Skeletal muscle tissue (tissue), 4 donors: Measurements from ENCODE around the gene ZNF41. TPM values are rescaled to one million over a fixed set of nuclear protein-coding genes. Genes with fewer than 3 reads are reported as not detected.
"Not testable (repeated sequence)": the region's sequence is repeated elsewhere in the genome, so short reads cannot be mapped to it uniquely, and the experiment has no call there.

Experiments
- H3K27ac ChIP-seq: one replicate; pipeline ENCODE4 v1.7.0; 2013; ENCODE audit warnings: mild to moderate bottlenecking, low read depth, low read length, inconsistent platforms
- H3K27me3 ChIP-seq, 3 donors: one replicate each; pipeline ENCODE4 v1.7.0; 2013; ENCODE audit warnings: low read length in 3 of 3; ENCODE audit not compliant: control insufficient read depth in 3 of 3, insufficient read depth in 3 of 3
- H3K36me3 ChIP-seq, 3 donors: one replicate each; pipeline ENCODE4 v1.7.0; 2013; ENCODE audit warnings: low read length in 3 of 3; ENCODE audit not compliant: control insufficient read depth in 3 of 3, insufficient read depth in 3 of 3
- H3K4me1 ChIP-seq, 3 donors: one replicate each; pipeline ENCODE4 v1.7.0; 2013; ENCODE audit warnings: low read length in 3 of 3, mild to moderate bottlenecking in 3 of 3; ENCODE audit not compliant: control insufficient read depth in 3 of 3, insufficient read depth in 3 of 3
- H3K4me3 ChIP-seq, 3 donors: one replicate each; pipeline ENCODE4 v1.7.0; 2013; ENCODE audit warnings: low read length in 3 of 3
- H3K9ac ChIP-seq, 3 donors: one replicate each; pipeline ENCODE4 v1.7.0; 2013; ENCODE audit warnings: low read length in 3 of 3, mild to moderate bottlenecking in 3 of 3, moderate library complexity in 2 of 3, low read depth in 1 of 3
- H3K9me3 ChIP-seq, 3 donors: one replicate each; pipeline ENCODE4 v1.7.0; 2013; ENCODE audit warnings: low read length in 3 of 3; ENCODE audit not compliant: control insufficient read depth in 3 of 3
- total RNA-seq: library from RNA; depleted of rRNA; stranded (reverse); fragments of >200 nt; gene quantifications from one replicate; pipeline ENCODE4 v1.2.3, GENCODE V29; 2014
- donor health status: Osteomylitis.

ZNF41 gene
- total RNA-seq, 1 donor from 2014 or later, result 6.3 TPM

- H3K9ac ChIP-seq, H3K9me3 ChIP-seq, H3K27me3 ChIP-seq, H3K36me3 ChIP-seq, H3K4me3 ChIP-seq, H3K4me1 ChIP-seq, H3K27ac ChIP-seq: not testable (repeated sequence)
Measured at GRCh38 chrX:47512383-47512782, 29.4 kb upstream of the ZNF41 start.

DNA sequence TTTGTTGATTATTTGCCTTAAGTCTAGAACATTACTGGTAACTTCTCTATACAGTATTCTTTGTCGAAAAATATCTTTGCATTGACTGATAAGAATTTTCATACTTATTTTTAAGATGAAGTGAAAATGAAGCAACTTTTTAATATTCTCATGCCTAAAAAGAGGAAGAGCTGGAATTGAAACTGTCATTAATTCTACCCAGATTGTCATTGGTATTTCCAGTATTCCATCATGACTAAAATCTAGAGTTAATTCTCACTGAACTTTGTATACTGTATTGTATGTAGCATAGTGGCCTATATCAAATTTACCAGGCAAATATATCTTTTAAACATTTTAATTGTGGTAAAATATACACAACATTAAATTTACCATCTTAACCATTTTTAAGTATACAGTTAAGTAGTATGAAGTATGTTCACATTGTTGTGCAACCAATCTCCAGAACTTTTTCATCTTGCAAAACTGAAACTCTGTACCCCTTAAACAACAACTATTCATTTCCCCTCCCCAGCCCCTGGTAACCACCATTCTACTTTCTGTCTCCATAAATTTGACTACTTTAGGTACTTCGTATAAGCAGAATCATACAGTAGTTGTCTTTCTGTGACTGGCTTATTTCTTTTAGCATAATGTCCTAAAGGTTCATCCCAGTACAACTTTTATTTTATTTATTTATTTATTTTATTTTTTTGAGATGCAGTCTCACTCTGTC, 24.3 kb upstream of the ZNF41 start:
- Histone ChIP-seq H3K4me1 (peaks cover 0 to 5% (median 0%) of the 10 kb centered on the region in 3 donors), H3K27me3 (peaks cover 0 to 4% (median 0%) of the 10 kb centered on the region in 3 donors), H3K9ac (no peak overlapping the region), H3K4me3 (no peak overlapping the region), H3K36me3 (no peaks in the 10 kb centered on the region), H3K27ac (no peak overlapping the region), H3K9me3 (no peaks in the 10 kb centered on the region)

GRCh38 chrX:47503151-47503550, 20.1 kb upstream of the ZNF41 start:
- H3K27me3 ChIP-seq, result peaks cover 0 to 4% (median 0%) of the 10 kb centered on the region in 3 donors
- H3K36me3 ChIP-seq, result no peaks in the 10 kb centered on the region
- H3K9ac ChIP-seq, result no peak overlapping the region
- no peak overlapping the region for H3K27ac ChIP-seq
- H3K4me1 ChIP-seq, result peaks cover 0 to 16% (median 11%) of the 10 kb centered on the region in 3 donors
- H3K4me3 ChIP-seq, result no peak overlapping the region
- H3K9me3 ChIP-seq, result no peaks in the 10 kb centered on the region

- no peak overlapping the region for H3K4me3 ChIP-seq
- H3K36me3 ChIP-seq, result no peaks in the 10 kb centered on the region
- H3K27me3 ChIP-seq, result peaks cover 0 to 4% (median 0%) of the 10 kb centered on the region in 3 donors
- no peak overlapping the region for H3K9ac ChIP-seq
- no peak overlapping the region for H3K27ac ChIP-seq
- peaks cover 0 to 16% (median 11%) of the 10 kb centered on the region in 3 donors for H3K4me1 ChIP-seq
- no peaks in the 10 kb centered on the region for H3K9me3 ChIP-seq
Measured at GRCh38 chrX:47502316-47503125, 19.5 kb upstream of the ZNF41 start.

- Histone ChIP-seq H3K9me3 (no peaks in the 10 kb centered on the region), H3K27ac (peak overlapping the region; percentile 8), H3K9ac (peak overlapping the region in 2 of 3 donors; percentile 1 to 41), H3K4me1 (peaks cover 0 to 16% (median 11%) of the 10 kb centered on the region in 3 donors), H3K36me3 (no peaks in the 10 kb centered on the region), H3K27me3 (peaks cover 0 to 4% (median 0%) of the 10 kb centered on the region in 3 donors), H3K4me3 (peak overlapping the region in 1 of 3 donors; percentile 18)
Measured at GRCh38 chrX:47501226-47502074, 18.4 kb upstream of the ZNF41 start.

GRCh38 chrX:47500554-47500953, 17.5 kb upstream of the ZNF41 start:
- Histone ChIP-seq H3K27ac (peak overlapping the region; percentile 6), H3K9me3 (no peaks in the 10 kb centered on the region), H3K4me3 (no peak overlapping the region), H3K4me1 (peaks cover 0 to 16% (median 11%) of the 10 kb centered on the region in 3 donors), H3K36me3 (no peaks in the 10 kb centered on the region), H3K9ac (no peak overlapping the region), H3K27me3 (peaks cover 0 to 4% (median 0%) of the 10 kb centered on the region in 3 donors)

DNA sequence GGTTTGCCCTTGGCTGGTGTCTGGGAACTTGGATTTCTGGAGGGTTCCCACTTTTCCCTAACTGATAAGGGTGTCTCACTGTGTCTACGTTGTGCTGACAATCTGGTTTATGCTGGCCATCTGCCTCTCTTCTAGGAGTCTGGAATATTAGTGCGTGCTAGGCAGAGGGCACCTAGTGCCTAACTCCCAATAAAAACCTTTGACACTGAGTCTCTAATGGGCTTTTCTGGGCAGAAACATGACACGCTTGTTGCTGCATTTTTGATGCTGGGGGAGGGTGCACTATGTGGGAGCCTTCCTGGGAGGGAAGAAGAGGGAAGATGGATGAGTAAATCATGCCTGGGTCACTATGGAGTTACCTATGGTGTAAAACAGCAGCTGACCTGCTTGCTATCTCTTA, 16.3 kb upstream of the ZNF41 start:
- peaks cover 0 to 4% (median 0%) of the 10 kb centered on the region in 3 donors for H3K27me3 ChIP-seq
- H3K4me1 ChIP-seq, result peaks cover 0 to 16% (median 11%) of the 10 kb centered on the region in 3 donors
- H3K4me3 ChIP-seq, result no peak overlapping the region
- H3K27ac ChIP-seq, result no peak overlapping the region
- no peaks in the 10 kb centered on the region for H3K9me3 ChIP-seq
- no peak overlapping the region for H3K9ac ChIP-seq
- H3K36me3 ChIP-seq, result no peaks in the 10 kb centered on the region

GRCh38 chrX:47498411-47498810, 15.4 kb upstream of the ZNF41 start:
- Histone ChIP-seq H3K9me3 (no peaks in the 10 kb centered on the region), H3K27me3 (peaks cover 0 to 4% (median 0%) of the 10 kb centered on the region in 3 donors), H3K4me3 (no peak overlapping the region), H3K36me3 (no peaks in the 10 kb centered on the region), H3K9ac (no peak overlapping the region), H3K27ac (no peak overlapping the region), H3K4me1 (peaks cover 0 to 16% (median 11%) of the 10 kb centered on the region in 3 donors)

DNA sequence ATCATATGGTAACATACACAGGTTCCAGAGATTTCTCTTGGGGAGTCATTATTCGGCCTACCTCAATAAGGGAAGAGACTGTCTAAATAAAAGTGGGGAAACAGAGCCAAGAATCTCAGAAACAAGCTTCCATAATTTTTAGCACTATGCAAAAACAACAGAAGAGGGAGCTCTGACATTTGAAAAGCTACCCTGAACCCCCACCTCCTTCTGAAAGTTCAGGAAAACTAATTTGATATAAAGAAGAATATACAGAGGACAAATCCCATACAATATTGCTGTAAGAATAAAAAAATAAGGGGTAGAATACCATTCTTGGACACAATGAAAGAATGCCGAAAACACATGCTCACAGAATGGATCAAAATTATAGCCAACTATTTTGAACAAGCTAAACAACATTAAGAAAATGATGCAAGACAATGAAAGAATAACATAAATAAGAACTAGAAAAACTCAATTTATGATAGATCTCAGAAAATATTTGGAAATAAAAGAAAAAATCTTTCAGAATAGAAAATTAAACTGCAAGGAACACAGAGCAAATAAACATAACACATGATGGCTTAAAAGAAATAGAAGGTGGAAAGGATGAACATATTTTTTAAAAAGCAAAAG, 14.4 kb upstream of the ZNF41 start:
- Histone ChIP-seq H3K4me1 (peaks cover 0 to 11% (median 11%) of the 10 kb centered on the region in 3 donors), H3K9ac (no peak overlapping the region), H3K36me3 (no peaks in the 10 kb centered on the region), H3K4me3 (no peak overlapping the region), H3K27ac (no peak overlapping the region), H3K9me3 (no peaks in the 10 kb centered on the region), H3K27me3 (no peaks in the 10 kb centered on the region)
